ENCODE results near the gene TEX30.

GRCh38 chr13:102773441-102774213 lies at the start of gene TEX30:
- TF ChIP-seq GLIS3 (CRISPR knock-in tag; IDR thresholded peaks at IDR 0.05) = no peak
- TF ChIP-seq OSR1 (CRISPR knock-in tag; IDR thresholded peaks at IDR 0.05) = no peak
- TF ChIP-seq ZFP3 (CRISPR knock-in tag; IDR thresholded peaks at IDR 0.05) = peak; percentile 60; the same call in 1 of the 2 replicates
- TF ChIP-seq PATZ1 (CRISPR knock-in tag; IDR thresholded peaks at IDR 0.05; ENCODE audit: borderline replicate concordance) = no peak
